ENCODE data around the gene COG6. TPM values are rescaled to one million over a fixed set of nuclear protein-coding genes. Genes with fewer than 3 reads are reported as not detected.
A peak's percentile ranks its signal among the peaks of the same experiment; 100 is the strongest.

The COG6 gene
- total RNA-seq, 1 donor from 2014 or later, result 60.9 TPM

GRCh38 chr13:39748961-39749360 is 93.5 kb downstream of the COG6 start:
- Mint-ChIP-seq H3K27ac (ENCODE audit: unreplicated experiment) (no peak overlapping the region), H3K9me3 (ENCODE audit: low read depth) (peaks cover 6% of the 10 kb centered on the region), H3K4me1 (ENCODE audit: low read depth) (no peaks in the 10 kb centered on the region), H3K27me3 (ENCODE audit: low read depth) (no peaks in the 10 kb centered on the region), H3K36me3 (ENCODE audit: low read depth) (peaks cover 11% of the 10 kb centered on the region), H3K4me3 (ENCODE audit: unreplicated experiment) (no peak overlapping the region)
- no peak for DNase-seq (ENCODE audit: low spot score)
- TF ChIP-seq CTCF (IDR thresholded peaks at IDR 0.05), result no peak

- peaks cover 6% of the 10 kb centered on the region for H3K9me3 Mint-ChIP-seq (ENCODE audit: low read depth)
- H3K27ac Mint-ChIP-seq (ENCODE audit: unreplicated experiment), result no peak overlapping the region
- no peaks in the 10 kb centered on the region for H3K27me3 Mint-ChIP-seq (ENCODE audit: low read depth)
- H3K4me1 Mint-ChIP-seq (ENCODE audit: low read depth), result no peaks in the 10 kb centered on the region
- no peak for TF ChIP-seq CTCF (IDR thresholded peaks at IDR 0.05)
- no peak overlapping the region for H3K4me3 Mint-ChIP-seq (ENCODE audit: unreplicated experiment)
- DNase-seq (ENCODE audit: low spot score), result no peak
- peaks cover 13% of the 10 kb centered on the region for H3K36me3 Mint-ChIP-seq (ENCODE audit: low read depth)
Observed at GRCh38 chr13:39749528-39749927, 94.1 kb downstream of the COG6 start.

- no peaks in the 10 kb centered on the region for H3K4me1 Mint-ChIP-seq (ENCODE audit: low read depth)
- H3K9me3 Mint-ChIP-seq (ENCODE audit: low read depth), result peaks cover 11% of the 10 kb centered on the region
- no peaks in the 10 kb centered on the region for H3K27me3 Mint-ChIP-seq (ENCODE audit: low read depth)
- H3K4me3 Mint-ChIP-seq (ENCODE audit: unreplicated experiment), result no peak overlapping the region
- DNase-seq (ENCODE audit: low spot score), result no peak
- TF ChIP-seq CTCF (IDR thresholded peaks at IDR 0.05), result no peak
- H3K27ac Mint-ChIP-seq (ENCODE audit: unreplicated experiment), result no peak overlapping the region
- H3K36me3 Mint-ChIP-seq (ENCODE audit: low read depth), result peaks cover 30% of the 10 kb centered on the region
Observed at GRCh38 chr13:39751805-39752204, 96.3 kb downstream of the COG6 start.

- Mint-ChIP-seq H3K4me1 (ENCODE audit: low read depth) (peaks cover 7% of the 10 kb centered on the region), H3K27ac (ENCODE audit: unreplicated experiment) (no peak overlapping the region), H3K27me3 (ENCODE audit: low read depth) (no peaks in the 10 kb centered on the region), H3K4me3 (ENCODE audit: unreplicated experiment) (no peak overlapping the region), H3K9me3 (ENCODE audit: low read depth) (peaks cover 32% of the 10 kb centered on the region), H3K36me3 (ENCODE audit: low read depth) (peaks cover 14% of the 10 kb centered on the region)
- DNase-seq (ENCODE audit: low spot score), result no peak
- no peak for TF ChIP-seq CTCF (IDR thresholded peaks at IDR 0.05)
Observed at GRCh38 chr13:39760521-39760920, 105.1 kb downstream of the COG6 start.

GRCh38 chr13:39765801-39766463 is 110.5 kb downstream of the COG6 start:
- peak; percentile 64 for TF ChIP-seq CTCF (IDR thresholded peaks at IDR 0.05)
- Mint-ChIP-seq H3K36me3 (ENCODE audit: low read depth) (no peaks in the 10 kb centered on the region), H3K27me3 (ENCODE audit: low read depth) (no peaks in the 10 kb centered on the region), H3K9me3 (ENCODE audit: low read depth) (peaks cover 14% of the 10 kb centered on the region), H3K4me3 (ENCODE audit: unreplicated experiment) (no peak overlapping the region), H3K4me1 (ENCODE audit: low read depth) (peaks cover 4% of the 10 kb centered on the region), H3K27ac (ENCODE audit: unreplicated experiment) (no peak overlapping the region)
- no peak for DNase-seq (ENCODE audit: low spot score)

Measured in chondrocyte (in vitro differentiated cells).